ENCODE measurements around the gene TGFBR3.

TGFBR3 gene

DNA sequence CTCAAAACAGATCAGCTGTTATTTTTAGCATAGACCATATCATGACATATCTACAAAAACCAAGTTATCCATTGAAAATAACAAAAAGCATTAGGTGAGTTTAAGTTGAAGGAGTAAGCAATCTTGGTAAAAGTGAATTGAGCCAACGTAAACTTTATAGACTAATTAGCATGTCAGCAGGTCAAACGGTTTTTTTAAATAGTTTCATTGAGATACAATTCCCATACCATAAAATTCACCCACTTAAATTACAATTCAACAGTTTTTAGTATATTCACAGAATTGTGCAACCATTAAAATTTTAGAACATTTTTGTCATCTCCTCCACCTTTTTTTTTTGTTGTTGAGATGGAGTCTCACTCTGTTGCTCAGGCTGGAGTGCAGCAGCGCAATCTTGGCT, 92.1 kb downstream of the TGFBR3 start:
- TF ChIP-seq FOXP2 (optimal IDR thresholded peaks at IDR 0.05; ENCODE audit: borderline replicate concordance, extremely low read depth, extremely low read length, insufficient read depth), result no peak
- no peak for TF ChIP-seq SIN3A (IDR thresholded peaks at IDR 0.05; ENCODE audit: borderline replicate concordance, insufficient read depth, low read length)
- no peak for TF ChIP-seq TAF1 (IDR thresholded peaks at IDR 0.05; ENCODE audit: borderline replicate concordance, insufficient read depth, low read length)
- no peak for TF ChIP-seq POLR2AphosphoS5 (IDR thresholded peaks at IDR 0.05; ENCODE audit: low read depth, low read length)
- TF ChIP-seq, protein P1, sequence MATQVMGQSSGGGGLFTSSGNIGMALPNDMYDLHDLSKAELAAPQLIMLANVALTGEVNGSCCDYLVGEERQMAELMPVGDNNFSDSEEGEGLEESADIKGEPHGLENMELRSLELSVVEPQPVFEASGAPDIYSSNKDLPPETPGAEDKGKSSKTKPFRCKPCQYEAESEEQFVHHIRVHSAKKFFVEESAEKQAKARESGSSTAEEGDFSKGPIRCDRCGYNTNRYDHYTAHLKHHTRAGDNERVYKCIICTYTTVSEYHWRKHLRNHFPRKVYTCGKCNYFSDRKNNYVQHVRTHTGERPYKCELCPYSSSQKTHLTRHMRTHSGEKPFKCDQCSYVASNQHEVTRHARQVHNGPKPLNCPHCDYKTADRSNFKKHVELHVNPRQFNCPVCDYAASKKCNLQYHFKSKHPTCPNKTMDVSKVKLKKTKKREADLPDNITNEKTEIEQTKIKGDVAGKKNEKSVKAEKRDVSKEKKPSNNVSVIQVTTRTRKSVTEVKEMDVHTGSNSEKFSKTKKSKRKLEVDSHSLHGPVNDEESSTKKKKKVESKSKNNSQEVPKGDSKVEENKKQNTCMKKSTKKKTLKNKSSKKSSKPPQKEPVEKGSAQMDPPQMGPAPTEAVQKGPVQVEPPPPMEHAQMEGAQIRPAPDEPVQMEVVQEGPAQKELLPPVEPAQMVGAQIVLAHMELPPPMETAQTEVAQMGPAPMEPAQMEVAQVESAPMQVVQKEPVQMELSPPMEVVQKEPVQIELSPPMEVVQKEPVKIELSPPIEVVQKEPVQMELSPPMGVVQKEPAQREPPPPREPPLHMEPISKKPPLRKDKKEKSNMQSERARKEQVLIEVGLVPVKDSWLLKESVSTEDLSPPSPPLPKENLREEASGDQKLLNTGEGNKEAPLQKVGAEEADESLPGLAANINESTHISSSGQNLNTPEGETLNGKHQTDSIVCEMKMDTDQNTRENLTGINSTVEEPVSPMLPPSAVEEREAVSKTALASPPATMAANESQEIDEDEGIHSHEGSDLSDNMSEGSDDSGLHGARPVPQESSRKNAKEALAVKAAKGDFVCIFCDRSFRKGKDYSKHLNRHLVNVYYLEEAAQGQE (IDR thresholded peaks at IDR 0.05; ENCODE audit: insufficient read depth in 1 of 2, low read depth in 2 of 2, low read length in 2 of 2), result no peak

DNA sequence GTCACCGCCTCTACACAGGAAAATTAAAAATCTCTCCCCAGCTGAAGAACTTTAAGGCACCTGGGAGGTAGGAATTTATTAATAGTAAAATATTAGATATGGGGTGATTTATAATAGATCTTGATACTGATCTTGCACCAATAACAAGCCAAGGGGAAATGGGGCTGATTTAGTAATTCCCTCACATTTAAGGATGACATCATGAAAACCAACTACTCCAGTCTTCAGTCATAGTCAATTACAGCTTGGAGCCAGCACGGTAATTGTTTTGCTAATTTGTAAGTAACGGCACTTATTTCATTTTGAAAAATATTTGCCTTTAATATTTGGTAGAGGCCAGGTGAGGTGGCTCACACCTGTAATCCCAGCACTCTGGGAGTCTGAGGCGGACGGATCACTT, 92.8 kb downstream of the TGFBR3 start:
- TF ChIP-seq TAF1 (IDR thresholded peaks at IDR 0.05; ENCODE audit: borderline replicate concordance, insufficient read depth, low read length) (no peak), FOXP2 (optimal IDR thresholded peaks at IDR 0.05; ENCODE audit: borderline replicate concordance, extremely low read depth, extremely low read length, insufficient read depth) (no peak), POLR2AphosphoS5 (IDR thresholded peaks at IDR 0.05; ENCODE audit: low read depth, low read length) (no peak), SIN3A (IDR thresholded peaks at IDR 0.05; ENCODE audit: borderline replicate concordance, insufficient read depth, low read length) (no peak)
- TF ChIP-seq, protein P1 (IDR thresholded peaks at IDR 0.05; ENCODE audit: insufficient read depth in 1 of 2, low read depth in 2 of 2, low read length in 2 of 2), result no peak

DNA sequence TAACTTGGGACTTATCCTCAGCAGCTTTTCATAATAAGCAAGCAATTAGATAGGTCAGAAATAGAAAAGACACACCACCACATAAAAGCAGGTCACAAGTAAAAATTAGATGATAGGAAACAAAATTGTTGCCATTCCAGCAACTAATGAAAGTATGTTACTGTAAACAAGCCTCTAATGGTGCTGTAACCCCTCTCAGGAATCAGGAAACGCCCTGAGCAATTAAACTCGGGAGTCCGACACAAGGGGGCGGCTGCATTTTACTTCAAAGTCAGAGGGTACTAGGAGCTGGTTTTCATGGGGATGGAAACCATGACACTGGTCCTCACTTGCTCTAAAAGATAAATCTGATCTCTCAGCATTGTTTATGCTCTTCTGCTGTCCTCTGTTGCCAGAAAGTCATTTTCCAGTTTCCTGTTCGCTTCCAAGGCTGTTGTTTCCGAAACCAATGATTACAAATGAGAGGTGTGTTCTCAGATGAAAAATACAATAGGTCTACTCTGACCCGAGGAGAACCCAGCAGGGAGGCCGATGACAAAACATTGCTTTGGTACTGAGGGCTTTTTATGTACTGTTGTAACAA, 93.4 kb downstream of the TGFBR3 start:
- no peak for TF ChIP-seq FOXP2 (optimal IDR thresholded peaks at IDR 0.05; ENCODE audit: borderline replicate concordance, extremely low read depth, extremely low read length, insufficient read depth)
- no peak for TF ChIP-seq SIN3A (IDR thresholded peaks at IDR 0.05; ENCODE audit: borderline replicate concordance, insufficient read depth, low read length)
- no peak for TF ChIP-seq TAF1 (IDR thresholded peaks at IDR 0.05; ENCODE audit: borderline replicate concordance, insufficient read depth, low read length)
- no peak for TF ChIP-seq POLR2AphosphoS5 (IDR thresholded peaks at IDR 0.05; ENCODE audit: low read depth, low read length)
- TF ChIP-seq, protein P1 (IDR thresholded peaks at IDR 0.05; ENCODE audit: insufficient read depth in 1 of 2, low read depth in 2 of 2, low read length in 2 of 2), result no peak

DNA sequence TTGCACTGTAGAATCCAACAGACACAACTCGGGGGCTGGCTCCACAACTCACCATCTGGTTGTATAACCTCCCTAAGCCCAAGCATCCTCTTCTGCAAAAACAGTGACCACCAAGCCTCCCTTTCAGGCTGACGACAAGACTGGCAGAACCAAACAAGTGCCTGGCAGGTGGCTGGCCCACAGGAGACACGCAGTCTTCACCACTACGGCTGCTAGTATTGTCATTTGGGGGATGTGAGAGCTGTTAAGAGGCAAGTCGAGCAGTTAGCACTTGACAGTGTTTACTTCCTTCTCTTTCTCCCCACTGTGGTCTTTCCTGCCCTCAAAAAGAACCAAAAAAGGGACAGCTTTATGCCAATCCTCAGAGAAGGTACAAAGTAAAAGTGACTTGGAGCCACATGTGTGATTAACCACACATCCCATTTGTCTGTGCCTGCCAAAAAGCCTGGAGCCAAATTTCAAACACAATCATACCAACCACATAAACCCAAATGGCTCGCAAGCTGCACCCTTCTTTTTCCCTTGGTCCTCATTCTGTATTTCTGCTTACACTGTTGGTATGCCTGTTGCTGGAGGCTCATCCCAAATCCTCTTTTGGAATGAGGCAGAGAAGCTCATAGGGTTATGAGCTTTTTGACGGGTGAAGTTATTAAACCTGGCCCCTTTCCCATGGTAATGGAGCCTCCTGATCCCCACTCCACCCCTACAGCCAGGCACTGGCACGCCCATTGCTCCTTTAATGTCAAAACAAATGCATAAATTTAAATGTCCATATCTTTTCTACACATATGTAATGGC, 94.1 kb downstream of the TGFBR3 start:
- no peak for TF ChIP-seq FOXP2 (optimal IDR thresholded peaks at IDR 0.05; ENCODE audit: borderline replicate concordance, extremely low read depth, extremely low read length, insufficient read depth)
- TF ChIP-seq SIN3A (IDR thresholded peaks at IDR 0.05; ENCODE audit: borderline replicate concordance, insufficient read depth, low read length), result no peak
- TF ChIP-seq, protein P1 (IDR thresholded peaks at IDR 0.05; ENCODE audit: insufficient read depth in 1 of 2, low read depth in 2 of 2, low read length in 2 of 2), result no peak
- no peak for TF ChIP-seq POLR2AphosphoS5 (IDR thresholded peaks at IDR 0.05; ENCODE audit: low read depth, low read length)
- TF ChIP-seq TAF1 (IDR thresholded peaks at IDR 0.05; ENCODE audit: borderline replicate concordance, insufficient read depth, low read length), result no peak
